GM15510 (cell line): ENCODE measurements around the gene UBA7.

Experiments
- POLR2A ChIP-seq: IDR thresholded peaks from 3 replicates; pipeline ENCODE4 v1.6.1; 2011; ENCODE audit warnings: borderline replicate concordance; ENCODE audit not compliant: insufficient read length; ENCODE audit errors: extremely low read depth

The UBA7 gene

DNA sequence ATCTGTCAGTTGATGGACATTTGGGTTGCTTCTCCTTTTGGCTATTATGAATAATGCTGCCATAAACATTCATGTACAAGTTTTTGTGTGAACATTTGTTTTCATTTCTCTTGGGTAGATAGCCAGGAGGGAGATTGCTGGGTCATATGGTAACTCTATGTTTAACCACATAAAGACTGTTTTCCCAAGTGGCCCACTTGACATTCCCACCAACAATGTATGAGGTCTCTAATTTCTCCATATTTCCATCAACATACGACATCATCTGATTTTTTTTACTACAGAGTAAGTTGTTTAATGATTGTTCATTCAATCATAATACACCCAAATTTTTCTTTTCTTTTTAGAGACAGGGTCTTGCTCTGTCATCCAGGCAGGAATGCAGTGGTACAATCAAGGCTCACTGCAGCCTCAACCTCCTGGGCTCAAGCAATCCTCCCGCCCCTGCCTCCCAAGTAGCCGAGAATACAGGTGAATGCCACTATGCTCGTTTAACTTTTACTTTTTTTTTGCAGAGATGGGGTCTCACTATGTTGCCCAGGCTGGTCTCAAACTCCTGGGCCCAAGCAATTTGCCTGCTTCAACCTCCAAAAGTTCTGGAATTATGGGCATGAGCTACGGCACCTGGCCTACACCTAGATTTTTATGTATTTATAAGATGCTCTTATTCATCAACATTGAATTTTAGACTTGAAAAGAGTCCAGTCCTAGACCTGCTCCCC lies 34.2 kb downstream of the UBA7 start:
- no peak for TF ChIP-seq POLR2A

DNA sequence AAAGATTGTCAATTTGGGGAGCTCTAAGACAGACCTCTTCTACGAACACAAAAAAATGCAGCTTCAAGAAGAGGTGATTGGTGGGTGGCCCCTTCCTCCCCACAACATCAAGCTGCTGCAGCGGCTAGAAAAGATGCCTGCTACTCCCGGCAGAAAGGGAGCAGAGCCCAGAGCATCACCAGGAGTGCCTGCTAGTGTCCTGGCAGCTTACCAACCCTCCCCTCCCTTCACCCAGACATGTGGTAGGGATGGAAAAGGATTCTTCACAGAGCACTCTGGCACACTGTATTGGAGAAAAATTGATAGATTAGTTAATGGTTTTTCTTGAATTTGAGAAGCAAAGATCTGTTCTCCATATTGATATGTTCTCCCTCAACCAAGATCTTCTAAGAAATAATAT lies 38.2 kb downstream of the UBA7 start:
- TF ChIP-seq POLR2A = no peak

DNA sequence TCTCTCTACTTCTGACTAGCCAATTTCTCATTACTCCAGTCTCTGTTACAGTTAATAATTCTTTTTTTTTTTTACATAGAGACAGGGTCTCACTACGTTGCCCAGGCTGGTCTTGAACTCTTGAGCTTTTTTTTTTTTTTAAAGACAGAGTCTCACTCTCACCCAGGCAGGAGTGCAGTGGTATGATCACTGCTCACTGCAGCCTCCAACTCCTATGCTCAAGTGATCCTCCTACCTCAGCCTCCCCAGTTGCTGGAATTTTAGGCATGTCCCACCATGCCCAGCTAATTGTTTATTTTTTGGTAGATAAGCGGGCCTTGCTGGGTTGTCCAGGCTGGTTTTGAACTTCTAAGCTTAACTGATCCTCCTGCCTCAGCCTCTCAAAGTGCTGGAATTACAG lies 41.0 kb downstream of the UBA7 start:
- no peak for TF ChIP-seq POLR2A

- TF ChIP-seq POLR2A = no peak
Measured at GRCh38 chr3:49771340-49771938, 42.3 kb downstream of the UBA7 start.

- no peak for TF ChIP-seq POLR2A
Measured at GRCh38 chr3:49769926-49770325, 43.8 kb downstream of the UBA7 start.

GRCh38 chr3:49769286-49769915 lies 44.4 kb downstream of the UBA7 start:
- TF ChIP-seq POLR2A = no peak

- no peak for TF ChIP-seq POLR2A
Measured at GRCh38 chr3:49763981-49764380, 49.8 kb downstream of the UBA7 start.

- no peak for TF ChIP-seq POLR2A
Measured at GRCh38 chr3:49761661-49762060, 52.1 kb downstream of the UBA7 start.

- no peak for TF ChIP-seq POLR2A
Measured at GRCh38 chr3:49759226-49759625, 54.5 kb downstream of the UBA7 start.

DNA sequence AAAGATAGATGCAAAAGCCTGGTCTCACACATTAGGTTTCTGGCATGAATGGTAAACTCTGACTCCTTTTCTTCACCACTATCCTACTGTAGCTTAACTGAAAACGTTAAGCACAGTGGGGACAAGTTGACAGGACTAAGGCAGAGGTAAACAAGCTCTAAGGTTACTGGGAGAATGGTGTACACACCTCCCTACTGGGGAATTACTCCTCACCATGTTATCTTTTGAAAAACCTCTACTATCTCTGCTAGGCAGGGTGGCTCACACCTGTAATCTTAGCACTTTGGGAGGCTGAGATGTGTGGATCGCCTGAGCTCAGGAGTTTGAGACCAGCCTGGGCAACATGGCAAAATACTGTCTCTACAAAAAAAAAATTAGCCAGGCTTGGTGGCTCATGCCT lies 56.6 kb downstream of the UBA7 start:
- TF ChIP-seq POLR2A = no peak

GRCh38 chr3:49756036-49756435 lies 57.7 kb downstream of the UBA7 start:
- no peak for TF ChIP-seq POLR2A
